COLO668 (cell line): ENCODE data around the gene INCA1.

Experiments used
- DNase-seq: peaks from one replicate; lab custom pipeline; 2025; ENCODE audit not compliant: unreplicated experiment; lab: John Stamatoyannopoulos, UW

Gene INCA1

GRCh38 chr17:4971826-4972225, 25.5 kb downstream of the INCA1 start:
- no peak for DNase-seq

GRCh38 chr17:4970273-4970672, 27.0 kb downstream of the INCA1 start:
- DNase-seq = no peak

GRCh38 chr17:4969551-4970173, 27.7 kb downstream of the INCA1 start:
- DNase-seq = no peak

GRCh38 chr17:4969047-4969550, 28.2 kb downstream of the INCA1 start:
- no peak for DNase-seq

GRCh38 chr17:4968486-4969046, 28.8 kb downstream of the INCA1 start:
- DNase-seq = peak; percentile 11

- peak; percentile 90 for DNase-seq
Measured at GRCh38 chr17:4967539-4968485, 29.5 kb downstream of the INCA1 start, which contains the start of gene SPAG7. TSS of gene SPAG7 (minus strand) at chr17:4967817. CDS start at chr17:4967804, 13 bp downstream.

- peak; percentile 91 for DNase-seq
Measured at GRCh38 chr17:4966844-4967538, 30.3 kb downstream of the INCA1 start.

- no peak for DNase-seq
Measured at GRCh38 chr17:4965311-4965986, 31.9 kb downstream of the INCA1 start.

- no peak for DNase-seq
Measured at GRCh38 chr17:4960279-4960922, 36.9 kb downstream of the INCA1 start.

- DNase-seq = no peak
Measured at GRCh38 chr17:4959261-4959965, 37.9 kb downstream of the INCA1 start.

- DNase-seq = no peak
Measured at GRCh38 chr17:4958102-4958501, 39.2 kb downstream of the INCA1 start.

- DNase-seq = peak; percentile 18
Measured at GRCh38 chr17:4956493-4957061, 40.7 kb downstream of the INCA1 start.

GRCh38 chr17:4955091-4955490, 42.2 kb downstream of the INCA1 start:
- no peak for DNase-seq

GRCh38 chr17:4953451-4953961, 43.8 kb downstream of the INCA1 start:
- DNase-seq = no peak

- DNase-seq = peak; percentile 1
Measured at GRCh38 chr17:4951486-4951885, 45.8 kb downstream of the INCA1 start.

GRCh38 chr17:4950746-4951204, 46.5 kb downstream of the INCA1 start, which contains the start of gene ENO3:
TSS of gene ENO3 (plus strand) at chr17:4951119. CDS start at chr17:4951830, 711 bp downstream.
- peak; percentile 75 for DNase-seq

GRCh38 chr17:4950075-4950745, 47.1 kb downstream of the INCA1 start:
- peak; percentile 54 for DNase-seq
